Measurements from ENCODE around the gene SPRY1. TPM values are rescaled to one million over a fixed set of nuclear protein-coding genes. Genes with fewer than 3 reads are reported as not detected.

The SPRY1 gene
- total RNA-seq, 5 donors from 2014 or later (not counting 1 experiment from before 2014, with no cell fraction given), result 3.2 to 18.6 (median 7.1) TPM

- 94% methylated on average over 5 of the region's 6 CpGs for WGBS (ENCODE audit: insufficient coverage)
- ChIA-PET POLR2A (no interaction called here), CTCF (interaction anchor here in 1 of 2 donors (0.6 kb wide), 1 partner anchor 134 kb away, joined by 4 read pairs; no protein-coding TSS in a partner anchor)
Measured at GRCh38 chr4:123350726-123351125, 45.9 kb upstream of the SPRY1 start.

GRCh38 chr4:123351713-123352112 lies 44.9 kb upstream of the SPRY1 start:
- POLR2A ChIA-PET, result no interaction called here
- DNase-seq, result no peak
- Mint-ChIP-seq H3K4me1 (peaks cover 7 to 10% (median 8%) of the 10 kb centered on the region in 3 donors), H3K27ac (no peak overlapping the region), H3K36me3 (no peaks in the 10 kb centered on the region), H3K4me3 (no peak overlapping the region), H3K9me3 (no peaks in the 10 kb centered on the region), H3K27me3 (peaks cover 8% of the 10 kb centered on the region in 2 donors)
- no peaks in the 10 kb centered on the region for H3K36me3 ChIP-seq (ENCODE audit: control insufficient read depth in 2 of 2, extremely low read depth in 1 of 2, insufficient read depth in 1 of 2, low read length in 1 of 2)
- H3K9me3 ChIP-seq, result no peaks in the 10 kb centered on the region
- 97% methylated on average over 11 of the region's 19 CpGs for WGBS (ENCODE audit: insufficient coverage)
- ATAC-seq (replicated peaks in 1 of 4), result no peak
- H3K4me1 ChIP-seq (ENCODE audit: control insufficient read depth in 1 of 2, extremely low read depth in 1 of 2, insufficient read depth in 2 of 2, low read length in 2 of 2), result peaks cover 0 to 3% of the 10 kb centered on the region in 2 experiments
- no peak overlapping the region for H3K4me3 ChIP-seq (ENCODE audit: control insufficient read depth in 1 of 2, extremely low read depth in 1 of 2, low read length in 1 of 2)
- H3K27me3 ChIP-seq (replicated peaks in 1 of 2; ENCODE audit: control insufficient read depth in 2 of 2, extremely low read depth in 1 of 2, insufficient read depth in 2 of 2, low read length in 1 of 2), result no peaks in the 10 kb centered on the region
- CTCF ChIA-PET, result interaction anchor here (0.6 to 1.0 kb wide), 5 partner anchors 8 to 1335 kb away, joined by 3 to 6 read pairs (median 3); no protein-coding TSS in a partner anchor
- no peak overlapping the region for H3K27ac ChIP-seq (ENCODE audit: low read length)

More at GRCh38 chr4:123350726-123351125, 45.9 kb upstream of the SPRY1 start:
- no peaks in the 10 kb centered on the region for H3K9me3 ChIP-seq
- H3K4me1 Mint-ChIP-seq, result peaks cover 7 to 10% (median 8%) of the 10 kb centered on the region in 3 donors
- DNase-seq (no peak), ATAC-seq (replicated peaks in 1 of 4) (no peak)
- no peak overlapping the region for H3K4me3 Mint-ChIP-seq
- H3K4me3 ChIP-seq (ENCODE audit: control insufficient read depth in 1 of 2, extremely low read depth in 1 of 2, low read length in 1 of 2), result no peak overlapping the region
- peaks cover 8 to 9% of the 10 kb centered on the region in 2 donors for H3K27me3 Mint-ChIP-seq
- peaks cover 0 to 5% of the 10 kb centered on the region in 2 experiments for H3K4me1 ChIP-seq (ENCODE audit: control insufficient read depth in 1 of 2, extremely low read depth in 1 of 2, insufficient read depth in 2 of 2, low read length in 2 of 2)
- no peaks in the 10 kb centered on the region for H3K36me3 Mint-ChIP-seq
- no peak overlapping the region for H3K27ac Mint-ChIP-seq
- H3K27ac ChIP-seq (ENCODE audit: low read length), result no peak overlapping the region
- H3K9me3 Mint-ChIP-seq, result no peaks in the 10 kb centered on the region
- no peaks in the 10 kb centered on the region for H3K27me3 ChIP-seq (replicated peaks in 1 of 2; ENCODE audit: control insufficient read depth in 2 of 2, extremely low read depth in 1 of 2, insufficient read depth in 2 of 2, low read length in 1 of 2)
- no peaks in the 10 kb centered on the region for H3K36me3 ChIP-seq (ENCODE audit: control insufficient read depth in 2 of 2, extremely low read depth in 1 of 2, insufficient read depth in 1 of 2, low read length in 1 of 2)

GRCh38 chr4:123352240-123352945 lies 44.2 kb upstream of the SPRY1 start:
- no peak overlapping the region for H3K27ac Mint-ChIP-seq
- H3K36me3 Mint-ChIP-seq, result no peaks in the 10 kb centered on the region
- H3K36me3 ChIP-seq (ENCODE audit: control insufficient read depth in 2 of 2, extremely low read depth in 1 of 2, insufficient read depth in 1 of 2, low read length in 1 of 2), result no peaks in the 10 kb centered on the region
- POLR2A ChIA-PET, result no interaction called here
- H3K27me3 ChIP-seq (replicated peaks in 1 of 2; ENCODE audit: control insufficient read depth in 2 of 2, extremely low read depth in 1 of 2, insufficient read depth in 2 of 2, low read length in 1 of 2), result no peaks in the 10 kb centered on the region
- H3K27me3 Mint-ChIP-seq, result peaks cover 7 to 12% of the 10 kb centered on the region in 2 donors
- H3K4me3 ChIP-seq (ENCODE audit: control insufficient read depth in 1 of 2, extremely low read depth in 1 of 2, low read length in 1 of 2), result no peak overlapping the region
- H3K4me1 ChIP-seq (ENCODE audit: control insufficient read depth in 1 of 2, extremely low read depth in 1 of 2, insufficient read depth in 2 of 2, low read length in 2 of 2), result peaks cover 0 to 3% of the 10 kb centered on the region in 2 experiments
- H3K9me3 Mint-ChIP-seq, result no peaks in the 10 kb centered on the region
- no peak overlapping the region for H3K27ac ChIP-seq (ENCODE audit: low read length)
- CTCF ChIA-PET, result interaction anchor here (0.6 to 1.0 kb wide), 4 partner anchors 9 to 1334 kb away, joined by 3 to 6 read pairs (median 3); no protein-coding TSS in a partner anchor
- H3K4me1 Mint-ChIP-seq, result peaks cover 5 to 8% (median 7%) of the 10 kb centered on the region in 3 donors
- DNase-seq (no peak), ATAC-seq (replicated peaks in 1 of 4) (no peak)
- no peak overlapping the region for H3K4me3 Mint-ChIP-seq
- WGBS (ENCODE audit: insufficient coverage), result no CpG with 5 or more reads among the region's 6 CpGs
- no peaks in the 10 kb centered on the region for H3K9me3 ChIP-seq

GRCh38 chr4:123352966-123353365 lies 43.6 kb upstream of the SPRY1 start:
- H3K27ac Mint-ChIP-seq, result no peak overlapping the region
- no peak for ATAC-seq (replicated peaks in 1 of 4)
- WGBS (ENCODE audit: insufficient coverage), result no CpG with 5 or more reads among the region's 1 CpG

GRCh38 chr4:123353656-123354055 lies 42.9 kb upstream of the SPRY1 start:
- Mint-ChIP-seq H3K36me3 (no peaks in the 10 kb centered on the region), H3K27ac (no peak overlapping the region), H3K4me3 (no peak overlapping the region), H3K27me3 (peaks cover 8 to 13% of the 10 kb centered on the region in 2 donors), H3K9me3 (no peaks in the 10 kb centered on the region), H3K4me1 (peaks cover 5 to 8% (median 7%) of the 10 kb centered on the region in 3 donors)
- H3K4me3 ChIP-seq (ENCODE audit: control insufficient read depth in 1 of 2, extremely low read depth in 1 of 2, low read length in 1 of 2), result no peak overlapping the region
- H3K27ac ChIP-seq (ENCODE audit: low read length), result no peak overlapping the region
- H3K36me3 ChIP-seq (ENCODE audit: control insufficient read depth in 2 of 2, extremely low read depth in 1 of 2, insufficient read depth in 1 of 2, low read length in 1 of 2), result no peaks in the 10 kb centered on the region
- peaks cover 0 to 3% of the 10 kb centered on the region in 2 experiments for H3K4me1 ChIP-seq (ENCODE audit: control insufficient read depth in 1 of 2, extremely low read depth in 1 of 2, insufficient read depth in 2 of 2, low read length in 2 of 2)
- POLR2A ChIA-PET, result no interaction called here
- H3K27me3 ChIP-seq (replicated peaks in 1 of 2; ENCODE audit: control insufficient read depth in 2 of 2, extremely low read depth in 1 of 2, insufficient read depth in 2 of 2, low read length in 1 of 2), result no peaks in the 10 kb centered on the region
- no peaks in the 10 kb centered on the region for H3K9me3 ChIP-seq
- 90% methylated on average over 2 of the region's 6 CpGs for WGBS (ENCODE audit: insufficient coverage)
- ATAC-seq (replicated peaks in 1 of 4) (no peak), DNase-seq (no peak)
- CTCF ChIA-PET, result no interaction called here

More at GRCh38 chr4:123352966-123353365, 43.6 kb upstream of the SPRY1 start:
- Histone ChIP-seq H3K27me3 (replicated peaks in 1 of 2; ENCODE audit: control insufficient read depth in 2 of 2, extremely low read depth in 1 of 2, insufficient read depth in 2 of 2, low read length in 1 of 2) (no peaks in the 10 kb centered on the region), H3K36me3 (ENCODE audit: control insufficient read depth in 2 of 2, extremely low read depth in 1 of 2, insufficient read depth in 1 of 2, low read length in 1 of 2) (no peaks in the 10 kb centered on the region), H3K4me3 (ENCODE audit: control insufficient read depth in 1 of 2, extremely low read depth in 1 of 2, low read length in 1 of 2) (no peak overlapping the region), H3K4me1 (ENCODE audit: control insufficient read depth in 1 of 2, extremely low read depth in 1 of 2, insufficient read depth in 2 of 2, low read length in 2 of 2) (peaks cover 0 to 3% of the 10 kb centered on the region in 2 experiments), H3K9me3 (no peaks in the 10 kb centered on the region), H3K27ac (ENCODE audit: low read length) (no peak overlapping the region)
- Mint-ChIP-seq H3K9me3 (no peaks in the 10 kb centered on the region), H3K36me3 (no peaks in the 10 kb centered on the region), H3K4me1 (peaks cover 5 to 8% (median 7%) of the 10 kb centered on the region in 3 donors), H3K27me3 (peaks cover 8 to 13% of the 10 kb centered on the region in 2 donors), H3K4me3 (no peak overlapping the region)
- POLR2A ChIA-PET, result no interaction called here
- DNase-seq, result no peak
- CTCF ChIA-PET, result no interaction called here

GRCh38 chr4:123354701-123355100 lies 41.9 kb upstream of the SPRY1 start:
- H3K4me1 ChIP-seq (ENCODE audit: control insufficient read depth in 1 of 2, extremely low read depth in 1 of 2, insufficient read depth in 2 of 2, low read length in 2 of 2), result peaks cover 0 to 3% of the 10 kb centered on the region in 2 experiments
- ATAC-seq (replicated peaks in 1 of 4), result no peak
- WGBS (ENCODE audit: insufficient coverage), result no CpG with 5 or more reads among the region's 5 CpGs
- Mint-ChIP-seq H3K4me3 (no peak overlapping the region), H3K36me3 (no peaks in the 10 kb centered on the region), H3K9me3 (no peaks in the 10 kb centered on the region), H3K27me3 (peaks cover 8 to 10% of the 10 kb centered on the region in 2 donors), H3K4me1 (peaks cover 5 to 8% (median 7%) of the 10 kb centered on the region in 3 donors), H3K27ac (no peak overlapping the region)
- DNase-seq, result no peak
- no peaks in the 10 kb centered on the region for H3K36me3 ChIP-seq (ENCODE audit: control insufficient read depth in 2 of 2, extremely low read depth in 1 of 2, insufficient read depth in 1 of 2, low read length in 1 of 2)
- no peaks in the 10 kb centered on the region for H3K9me3 ChIP-seq
- CTCF ChIA-PET, result no interaction called here
- H3K4me3 ChIP-seq (ENCODE audit: control insufficient read depth in 1 of 2, extremely low read depth in 1 of 2, low read length in 1 of 2), result no peak overlapping the region
- POLR2A ChIA-PET, result no interaction called here
- H3K27me3 ChIP-seq (replicated peaks in 1 of 2; ENCODE audit: control insufficient read depth in 2 of 2, extremely low read depth in 1 of 2, insufficient read depth in 2 of 2, low read length in 1 of 2), result no peaks in the 10 kb centered on the region
- H3K27ac ChIP-seq (ENCODE audit: low read length), result no peak overlapping the region
